Dendritic cell treated with granulocyte-macrophage colony-stimulating factor and Interleukin-4, amounts not matched to agents 40 ng/mL and 50 ng/mL, for 4 days (primary cell): Measurements from ENCODE around the gene PDZRN3.

ENCODE experiments used
- H3K27ac Mint-ChIP-seq: one replicate; pipeline ENCODE4 v1.8.0; 2022; ENCODE audit warnings: mild to moderate bottlenecking, mixed read lengths
- H3K27me3 Mint-ChIP-seq: one replicate; pipeline ENCODE4 v1.8.0; 2022; ENCODE audit warnings: mild to moderate bottlenecking, mixed read lengths
- H3K36me3 Mint-ChIP-seq: one replicate; pipeline ENCODE4 v1.8.0; 2022; ENCODE audit warnings: low read depth, mixed read lengths
- H3K4me1 Mint-ChIP-seq: one replicate; pipeline ENCODE4 v1.8.0; 2022; ENCODE audit warnings: low read depth, mixed read lengths
- H3K4me3 Mint-ChIP-seq: one replicate; pipeline ENCODE4 v1.8.0; 2022; ENCODE audit warnings: mild to moderate bottlenecking, moderate library complexity, mixed read lengths
- H3K9me3 Mint-ChIP-seq: one replicate; pipeline ENCODE4 v1.8.0; 2022; ENCODE audit warnings: mixed read lengths
- intact Hi-C: fragments of 100-400 bp; cut with micrococcal nuclease; formaldehyde crosslinking; loops from one replicate; pipeline ENCODE4 v1.15.0; 2022

PDZRN3 gene

DNA sequence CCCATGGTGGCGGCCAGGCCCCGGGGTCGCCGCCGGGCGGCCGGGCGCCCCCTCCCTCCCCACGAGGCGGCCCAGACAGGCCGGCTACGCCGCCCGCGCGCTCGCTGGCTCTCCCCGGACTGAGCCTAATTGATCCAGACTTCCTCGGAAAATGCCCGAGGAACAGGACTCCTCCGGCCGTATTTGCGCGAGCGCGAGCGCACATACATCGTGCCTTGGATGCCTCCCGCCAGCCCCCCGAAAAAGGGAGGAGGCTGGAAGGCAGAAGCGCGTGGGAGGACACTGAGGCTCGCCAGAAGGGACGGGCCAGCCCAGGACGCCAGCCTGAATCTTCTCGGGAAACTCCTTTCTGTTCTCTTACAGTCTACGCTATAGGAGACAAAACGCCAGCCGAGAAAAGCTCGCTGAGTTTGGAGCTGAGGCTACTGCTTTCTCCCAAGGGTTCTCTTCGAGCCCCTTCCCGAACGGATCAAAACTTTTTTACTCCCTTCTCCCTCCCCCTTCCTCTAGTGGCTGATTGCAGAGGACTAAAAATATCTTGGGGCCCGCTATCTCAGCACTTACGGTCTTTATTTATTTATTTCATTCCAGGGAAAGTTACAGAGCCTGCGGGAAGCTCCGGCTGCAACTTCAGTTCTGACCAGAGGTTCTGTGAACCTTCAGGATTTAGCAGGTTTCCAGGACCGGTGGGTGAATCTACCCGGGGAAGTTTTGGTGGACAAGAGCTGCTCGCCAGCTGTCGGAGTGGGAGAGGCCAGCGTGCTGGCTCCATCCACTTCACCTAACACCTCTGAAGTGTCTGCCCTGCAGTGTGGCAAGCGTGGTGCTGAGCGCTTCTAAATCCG is at the start of gene PDZRN3:
TSS of gene PDZRN3 (minus strand) at position 121 of the 845 bp plus-strand sequence.
- H3K4me3 Mint-ChIP-seq = no peak within 1 kb of the TSS
- peaks cover 31% of the 10 kb centered on the region for H3K27me3 Mint-ChIP-seq
- H3K4me1 Mint-ChIP-seq = no peaks in the 10 kb centered on the region
- intact Hi-C loops = no loop called here
- H3K27ac Mint-ChIP-seq = no peak within 1 kb of the TSS
- no peaks in the 10 kb centered on the region for H3K9me3 Mint-ChIP-seq
- no peaks in the 10 kb centered on the region for H3K36me3 Mint-ChIP-seq

DNA sequence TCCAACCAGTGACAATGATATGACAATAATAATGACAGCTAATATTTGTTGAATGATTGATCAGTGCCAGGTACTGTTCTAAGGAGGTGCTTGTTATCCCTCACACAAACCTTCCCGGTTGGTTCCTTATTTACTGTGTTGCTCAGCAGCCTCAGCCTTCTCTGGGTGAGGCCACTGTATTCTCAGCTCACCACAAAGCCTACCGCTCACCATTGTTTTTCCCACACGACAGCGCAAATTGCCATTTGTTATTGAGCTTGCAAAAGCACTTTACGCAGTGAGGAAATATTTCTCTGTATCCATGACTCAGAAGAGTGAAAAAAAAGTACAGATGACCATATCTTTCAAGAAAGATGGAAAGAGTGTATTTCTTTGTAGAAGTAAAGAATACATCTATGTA is 49.5 kb upstream of the PDZRN3 start:
- Mint-ChIP-seq H3K27me3 (no peaks in the 10 kb centered on the region), H3K4me1 (no peaks in the 10 kb centered on the region), H3K36me3 (no peaks in the 10 kb centered on the region), H3K9me3 (peaks cover 7% of the 10 kb centered on the region), H3K4me3 (no peak overlapping the region), H3K27ac (no peak overlapping the region)
- intact Hi-C loops = no loop called here

DNA sequence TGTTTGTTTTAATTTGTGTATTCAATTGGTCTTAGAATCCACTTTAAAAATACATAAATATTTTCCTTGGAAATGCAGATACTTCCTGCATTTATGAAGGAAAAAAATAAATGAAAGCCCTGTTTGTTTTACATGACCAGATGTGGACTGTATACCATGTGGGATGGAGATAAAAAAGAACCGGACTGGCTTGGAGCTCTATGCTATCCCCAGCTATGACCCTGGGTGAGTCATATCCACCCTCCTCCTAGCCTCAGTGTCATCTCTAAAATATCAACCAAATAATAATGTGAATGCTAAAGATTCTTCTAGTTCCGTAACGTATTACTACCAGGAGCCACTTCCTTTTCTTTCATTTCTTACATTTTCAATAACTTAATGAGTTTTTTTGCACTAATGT is 44.5 kb upstream of the PDZRN3 start:
- Mint-ChIP-seq H3K9me3 (no peaks in the 10 kb centered on the region), H3K27ac (no peak overlapping the region), H3K36me3 (no peaks in the 10 kb centered on the region), H3K4me3 (no peak overlapping the region), H3K4me1 (no peaks in the 10 kb centered on the region), H3K27me3 (no peaks in the 10 kb centered on the region)
- intact Hi-C loops = no loop called here

DNA sequence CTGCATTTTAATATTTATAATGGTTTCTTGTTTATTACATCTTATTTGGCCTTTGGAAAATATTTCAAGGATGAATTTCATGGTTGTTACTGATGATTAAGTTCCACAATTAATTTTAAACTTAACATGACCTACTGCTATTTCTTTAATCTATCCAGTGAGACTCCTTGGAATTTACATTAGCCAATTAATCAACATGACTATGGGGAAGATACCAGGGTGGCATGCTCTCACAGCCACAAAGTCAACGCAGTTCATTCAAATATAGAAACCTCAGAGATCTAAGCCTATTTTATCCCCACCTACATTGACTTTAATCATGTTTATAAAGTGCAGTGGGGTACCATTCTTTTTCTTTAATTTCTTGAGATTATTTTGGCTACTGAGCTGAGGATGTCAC is 43.6 kb upstream of the PDZRN3 start:
- no peaks in the 10 kb centered on the region for H3K9me3 Mint-ChIP-seq
- H3K27ac Mint-ChIP-seq = no peak overlapping the region
- H3K4me1 Mint-ChIP-seq = no peaks in the 10 kb centered on the region
- no peaks in the 10 kb centered on the region for H3K36me3 Mint-ChIP-seq
- intact Hi-C loops = no loop called here
- H3K4me3 Mint-ChIP-seq = no peak overlapping the region
- no peaks in the 10 kb centered on the region for H3K27me3 Mint-ChIP-seq

DNA sequence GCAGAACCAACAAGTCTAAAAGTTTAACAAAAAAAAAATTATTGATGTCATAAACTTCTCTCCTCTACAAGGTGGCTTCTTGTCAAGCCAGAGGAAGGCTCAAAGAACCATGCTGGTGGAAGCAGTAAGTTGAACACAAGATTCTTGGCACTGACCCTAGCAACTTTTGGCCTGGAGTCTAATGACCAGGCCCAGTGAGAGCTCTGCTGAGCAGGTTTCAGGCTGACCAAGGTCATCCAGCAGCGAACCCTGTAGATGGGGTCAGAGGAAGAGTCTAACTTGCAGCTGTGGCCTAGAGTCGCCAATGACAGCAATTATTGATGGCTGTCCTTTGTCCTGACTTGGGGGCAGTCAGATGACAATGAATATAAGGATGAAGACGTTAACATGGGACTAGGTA is 43.1 kb upstream of the PDZRN3 start:
- no peaks in the 10 kb centered on the region for H3K9me3 Mint-ChIP-seq
- H3K36me3 Mint-ChIP-seq = no peaks in the 10 kb centered on the region
- no peaks in the 10 kb centered on the region for H3K4me1 Mint-ChIP-seq
- no peak overlapping the region for H3K27ac Mint-ChIP-seq
- no peaks in the 10 kb centered on the region for H3K27me3 Mint-ChIP-seq
- intact Hi-C loops = no loop called here
- H3K4me3 Mint-ChIP-seq = no peak overlapping the region

DNA sequence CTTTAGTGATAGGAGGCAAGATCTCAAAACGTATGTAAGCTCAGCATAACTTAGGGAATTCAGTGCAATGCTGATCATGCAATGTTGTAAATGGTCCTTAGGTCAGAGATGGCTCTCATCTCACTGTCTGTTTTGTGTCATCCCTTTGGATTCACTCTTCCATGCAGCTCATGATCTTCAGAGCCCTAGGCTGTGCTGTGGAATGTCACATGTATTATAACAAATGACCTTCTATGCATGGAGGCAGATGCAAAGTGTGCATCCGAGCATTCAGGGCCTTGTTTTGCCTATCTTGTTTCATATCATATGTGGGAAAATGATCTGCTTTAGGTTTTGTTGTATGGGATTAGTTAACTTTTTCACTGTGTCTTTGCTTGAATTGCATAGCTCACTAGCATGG is 40.5 kb upstream of the PDZRN3 start:
- Mint-ChIP-seq H3K4me3 (no peak overlapping the region), H3K9me3 (no peaks in the 10 kb centered on the region), H3K36me3 (no peaks in the 10 kb centered on the region), H3K4me1 (no peaks in the 10 kb centered on the region), H3K27me3 (no peaks in the 10 kb centered on the region), H3K27ac (no peak overlapping the region)
- intact Hi-C loops = no loop called here

DNA sequence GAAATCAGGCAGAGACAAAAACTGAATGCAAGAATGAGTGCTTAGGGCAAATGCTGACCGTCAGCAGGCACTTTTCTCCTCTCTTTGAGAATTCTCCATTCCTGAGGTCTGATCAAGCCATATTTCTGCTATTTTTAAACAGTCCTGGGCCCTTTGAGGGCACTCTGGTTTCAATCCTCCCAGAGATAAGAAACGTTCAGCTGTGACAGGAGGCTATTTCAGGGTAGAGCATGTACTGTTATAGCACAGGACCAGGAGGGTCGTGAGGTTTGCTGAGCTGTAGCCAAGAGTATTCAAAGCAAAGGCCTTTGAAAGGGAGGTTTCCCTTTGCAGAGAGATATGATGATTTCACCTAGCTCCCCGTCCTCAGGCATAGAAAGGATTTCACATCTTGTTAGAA is 39.6 kb upstream of the PDZRN3 start:
- no peaks in the 10 kb centered on the region for H3K27me3 Mint-ChIP-seq
- no peaks in the 10 kb centered on the region for H3K4me1 Mint-ChIP-seq
- no peak overlapping the region for H3K27ac Mint-ChIP-seq
- intact Hi-C loops = no loop called here
- no peaks in the 10 kb centered on the region for H3K9me3 Mint-ChIP-seq
- no peaks in the 10 kb centered on the region for H3K36me3 Mint-ChIP-seq
- H3K4me3 Mint-ChIP-seq = no peak overlapping the region

DNA sequence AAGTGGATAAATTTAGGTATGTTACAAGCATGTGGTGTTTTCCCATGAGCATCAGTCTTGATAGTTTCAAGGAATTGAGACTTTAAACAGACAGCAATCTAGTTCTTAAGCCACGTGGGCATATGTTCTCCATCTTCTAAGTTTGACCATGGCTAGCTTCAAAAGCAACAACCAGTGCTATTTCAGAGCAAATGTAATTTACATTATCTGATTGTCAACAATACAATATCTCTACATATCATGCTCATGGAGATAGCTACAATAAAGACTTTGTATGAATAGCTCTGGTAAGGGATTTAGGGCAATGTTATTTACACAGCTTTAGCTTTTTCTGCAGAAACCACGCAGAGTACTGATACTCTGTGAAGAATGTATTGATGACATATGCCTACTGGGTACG is 38.8 kb upstream of the PDZRN3 start:
- Mint-ChIP-seq H3K27ac (no peak overlapping the region), H3K4me1 (no peaks in the 10 kb centered on the region), H3K36me3 (no peaks in the 10 kb centered on the region), H3K9me3 (no peaks in the 10 kb centered on the region), H3K4me3 (no peak overlapping the region), H3K27me3 (no peaks in the 10 kb centered on the region)
- intact Hi-C loops = no loop called here

DNA sequence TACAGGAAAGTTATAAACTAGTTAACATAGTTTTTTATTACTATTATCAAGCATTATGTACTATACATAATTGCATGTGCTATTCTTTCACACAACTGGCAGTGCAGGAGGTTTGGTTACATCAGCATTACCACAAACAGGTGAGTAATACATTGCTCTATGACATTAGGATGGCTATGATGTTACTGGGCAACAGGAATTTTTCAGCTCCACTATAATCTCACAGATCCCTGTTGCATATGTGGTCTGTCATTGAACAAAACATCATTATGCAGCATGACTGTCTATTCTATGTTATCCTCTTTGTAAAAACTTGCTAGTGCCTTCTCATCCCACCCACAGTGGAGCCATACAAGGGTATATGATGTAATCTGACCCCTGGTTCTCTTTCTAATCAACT is 36.5 kb upstream of the PDZRN3 start:
- Mint-ChIP-seq H3K27me3 (no peaks in the 10 kb centered on the region), H3K4me1 (no peaks in the 10 kb centered on the region), H3K27ac (no peak overlapping the region), H3K36me3 (no peaks in the 10 kb centered on the region), H3K4me3 (no peak overlapping the region), H3K9me3 (no peaks in the 10 kb centered on the region)
- intact Hi-C loops = no loop called here

DNA sequence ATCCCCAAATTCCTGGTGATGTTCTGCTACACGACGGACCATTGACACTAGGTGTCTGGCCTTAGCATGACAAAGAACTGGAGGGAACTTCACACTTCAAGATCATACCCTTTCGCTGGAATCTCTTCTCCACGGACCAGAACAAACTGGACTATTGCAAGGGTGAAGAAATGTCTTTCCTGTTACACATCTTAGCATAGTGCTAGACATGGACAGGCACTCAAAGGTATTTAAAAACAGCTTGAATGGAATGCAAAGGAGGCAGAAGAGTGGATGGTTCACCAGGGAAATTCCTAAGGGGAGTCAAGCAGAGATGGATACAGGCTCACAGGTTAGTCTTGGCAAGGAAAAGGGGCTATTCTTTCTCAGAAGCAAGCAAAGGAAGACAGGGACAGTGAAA is 33.5 kb upstream of the PDZRN3 start:
- H3K27ac Mint-ChIP-seq = no peak overlapping the region
- no peaks in the 10 kb centered on the region for H3K27me3 Mint-ChIP-seq
- no peaks in the 10 kb centered on the region for H3K36me3 Mint-ChIP-seq
- H3K4me1 Mint-ChIP-seq = no peaks in the 10 kb centered on the region
- H3K9me3 Mint-ChIP-seq = no peaks in the 10 kb centered on the region
- intact Hi-C loops = no loop called here
- H3K4me3 Mint-ChIP-seq = no peak overlapping the region

DNA sequence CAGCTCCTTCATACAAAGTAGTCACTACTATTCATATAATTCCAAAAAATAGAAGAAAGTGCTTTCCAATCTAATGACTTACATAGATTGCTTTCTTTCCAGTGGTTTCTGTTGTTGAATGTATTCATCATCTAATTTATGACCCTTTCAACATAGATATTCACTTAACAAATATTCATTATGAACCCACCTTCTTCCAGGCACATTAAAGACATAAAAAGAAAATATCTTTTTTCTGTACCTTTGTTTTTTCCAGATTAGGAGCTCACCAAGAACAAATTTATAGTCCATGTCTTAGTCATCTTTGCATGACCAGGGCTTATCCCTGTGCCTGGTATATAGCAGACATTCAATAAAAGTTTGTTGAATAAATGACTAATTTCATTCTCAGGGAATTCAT is 32.4 kb upstream of the PDZRN3 start:
- Mint-ChIP-seq H3K27ac (no peak overlapping the region), H3K4me3 (no peak overlapping the region), H3K27me3 (no peaks in the 10 kb centered on the region), H3K36me3 (no peaks in the 10 kb centered on the region), H3K4me1 (no peaks in the 10 kb centered on the region), H3K9me3 (no peaks in the 10 kb centered on the region)
- intact Hi-C loops = no loop called here

DNA sequence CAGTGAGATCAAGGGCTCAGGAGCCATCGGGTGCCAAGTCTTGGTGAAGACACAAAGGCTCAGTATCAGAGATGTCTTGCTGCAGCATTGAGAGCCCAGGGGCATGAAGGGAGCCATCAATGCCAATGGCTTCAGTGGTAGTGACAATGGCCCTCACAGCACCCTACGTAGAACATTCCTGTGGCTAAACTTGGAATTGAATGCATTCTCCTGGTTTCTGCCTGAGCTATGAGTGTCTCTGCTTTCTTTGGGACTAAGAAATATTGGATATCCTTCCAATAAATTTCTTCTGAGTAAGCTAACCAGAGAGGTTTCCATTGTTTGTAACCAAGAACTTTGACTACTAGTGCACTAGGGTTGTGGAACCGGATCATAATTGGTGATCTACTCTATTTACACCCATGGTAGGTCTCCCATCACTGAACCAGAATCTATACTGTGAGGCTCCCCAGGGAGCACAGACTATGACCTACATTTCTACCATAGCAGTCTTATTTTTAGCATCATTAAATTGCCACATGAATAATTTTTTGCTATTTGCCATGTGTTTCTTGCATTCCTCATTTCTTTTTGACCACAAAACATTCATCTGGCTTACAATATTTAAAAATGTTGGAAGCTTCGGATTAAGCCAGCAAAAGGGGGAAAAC is 31.6 kb upstream of the PDZRN3 start:
- no peaks in the 10 kb centered on the region for H3K4me1 Mint-ChIP-seq
- H3K27ac Mint-ChIP-seq = no peak overlapping the region
- no peaks in the 10 kb centered on the region for H3K27me3 Mint-ChIP-seq
- no peaks in the 10 kb centered on the region for H3K36me3 Mint-ChIP-seq
- no peaks in the 10 kb centered on the region for H3K9me3 Mint-ChIP-seq
- intact Hi-C loops = no loop called here
- H3K4me3 Mint-ChIP-seq = no peak overlapping the region

DNA sequence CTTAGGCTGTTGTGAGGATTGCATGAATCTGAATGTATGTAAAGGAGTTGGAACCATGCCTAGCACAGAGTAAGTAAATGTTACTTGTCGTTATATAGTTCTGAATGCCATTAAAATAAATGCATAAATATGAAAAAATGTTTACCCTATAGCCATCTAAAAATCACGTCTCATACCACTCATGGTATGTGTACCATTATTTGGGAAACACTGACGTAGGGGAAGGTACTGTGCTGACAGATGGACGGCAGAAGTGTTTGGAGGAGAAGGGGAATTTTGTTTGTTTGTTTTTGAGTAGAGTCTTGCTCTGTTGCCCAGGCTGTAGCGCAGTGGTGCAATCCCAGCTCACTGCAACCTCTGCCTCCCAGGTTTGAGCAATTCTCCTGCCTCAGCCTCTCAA is 30.5 kb upstream of the PDZRN3 start:
- no peaks in the 10 kb centered on the region for H3K9me3 Mint-ChIP-seq
- no peak overlapping the region for H3K4me3 Mint-ChIP-seq
- no peaks in the 10 kb centered on the region for H3K4me1 Mint-ChIP-seq
- H3K36me3 Mint-ChIP-seq = no peaks in the 10 kb centered on the region
- no peaks in the 10 kb centered on the region for H3K27me3 Mint-ChIP-seq
- H3K27ac Mint-ChIP-seq = no peak overlapping the region
- intact Hi-C loops = no loop called here

DNA sequence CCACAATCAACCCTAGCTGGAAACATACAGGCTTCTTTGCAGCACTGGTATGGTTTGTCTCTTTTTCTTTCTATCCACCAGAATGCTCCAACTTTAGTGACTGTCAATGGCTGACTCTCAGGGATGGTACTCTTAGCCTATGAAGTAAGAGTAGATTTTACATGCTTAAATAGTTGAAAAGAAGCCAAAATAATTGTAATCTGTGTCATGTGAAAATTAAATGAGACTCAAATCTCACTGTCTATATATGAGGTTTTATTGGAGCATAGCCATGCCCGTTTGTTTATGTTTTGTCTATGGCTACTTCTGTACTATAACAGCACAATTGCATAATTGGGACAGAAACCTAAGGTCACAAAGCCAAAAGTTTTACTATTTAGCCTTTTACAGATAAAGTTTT is 29.1 kb upstream of the PDZRN3 start:
- intact Hi-C loops = no loop called here
- H3K36me3 Mint-ChIP-seq = no peaks in the 10 kb centered on the region
- no peaks in the 10 kb centered on the region for H3K27me3 Mint-ChIP-seq
- H3K4me3 Mint-ChIP-seq = no peak overlapping the region
- H3K9me3 Mint-ChIP-seq = no peaks in the 10 kb centered on the region
- no peak overlapping the region for H3K27ac Mint-ChIP-seq
- H3K4me1 Mint-ChIP-seq = no peaks in the 10 kb centered on the region

DNA sequence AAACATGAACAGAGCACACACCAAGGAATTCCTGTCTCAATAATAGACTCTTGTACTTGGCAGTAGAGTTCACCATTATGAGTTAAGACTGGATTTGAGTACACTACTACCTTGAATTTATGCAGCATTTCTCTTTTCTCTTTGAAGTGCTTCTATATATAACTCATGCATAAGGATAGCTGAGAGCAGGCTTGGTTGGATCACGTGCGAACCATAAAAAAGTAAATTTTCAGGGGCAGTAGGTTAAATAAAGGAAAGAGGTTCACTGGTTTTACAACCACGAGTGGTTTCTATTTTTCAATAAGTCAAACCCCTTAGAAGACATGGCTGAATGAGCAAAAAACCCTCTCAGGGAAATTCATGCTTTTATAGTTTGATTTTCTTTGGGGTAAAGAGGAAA is 28.6 kb upstream of the PDZRN3 start:
- H3K4me3 Mint-ChIP-seq = no peak overlapping the region
- H3K27me3 Mint-ChIP-seq = no peaks in the 10 kb centered on the region
- H3K36me3 Mint-ChIP-seq = no peaks in the 10 kb centered on the region
- no peak overlapping the region for H3K27ac Mint-ChIP-seq
- H3K9me3 Mint-ChIP-seq = no peaks in the 10 kb centered on the region
- H3K4me1 Mint-ChIP-seq = no peaks in the 10 kb centered on the region
- intact Hi-C loops = no loop called here
